Brain microvascular endothelial cell (primary cell): ENCODE data around the gene FRS3.

Source experiments
- DNase-seq: peaks from one replicate; pipeline ENCODE4 v3.0.0-alpha.2; 2020
- H3K27ac ChIP-seq: fragments of 250-450 bp; sonication (Bioruptor Pico); 2 replicates; pipeline ENCODE4 v1.5.1; 2020; ENCODE audit warnings: mild to moderate bottlenecking, moderate library complexity
- H3K27me3 ChIP-seq: fragments of 250-450 bp; sonication (Bioruptor Pico); replicated peaks from 2 replicates; pipeline ENCODE4 v1.5.1; 2020; ENCODE audit warnings: mild to moderate bottlenecking
- H3K36me3 ChIP-seq: fragments of 250-450 bp; sonication (Bioruptor Pico); replicated peaks from 2 replicates; pipeline ENCODE4 v1.5.1; 2020; ENCODE audit warnings: mild to moderate bottlenecking
- H3K4me3 ChIP-seq: 2 replicates; pipeline ENCODE4 v1.5.1; 2011; ENCODE audit warnings: low read depth, mild to moderate bottlenecking, control low read depth, low read length, moderate library complexity
- CTCF ChIP-seq: IDR thresholded peaks from 2 replicates; pipeline ENCODE4 v1.5.1; 2011; ENCODE audit warnings: low read depth, mild to moderate bottlenecking, moderate library complexity, low read length, control low read depth, inconsistent platforms; ENCODE audit errors: missing control alignments
- in situ Hi-C: cut with HindIII; loops from 2 replicates; pipeline ENCODE4 v1.10.0; 2017; ENCODE audit warnings: low sequenced_read_pairs, low pct_ligation_motif_present

FRS3 gene

GRCh38 chr6:41721414-41721813 lies 58.3 kb downstream of the FRS3 start:
- in situ Hi-C loops: no loop called here
- H3K36me3 ChIP-seq: no peaks in the 10 kb centered on the region
- H3K4me3 ChIP-seq: no peak overlapping the region
- DNase-seq: no peak
- H3K27me3 ChIP-seq: no peaks in the 10 kb centered on the region
- no peak overlapping the region for H3K27ac ChIP-seq
- no peak for TF ChIP-seq CTCF

- no peak for TF ChIP-seq CTCF
- no peak for DNase-seq
- no peaks in the 10 kb centered on the region for H3K27me3 ChIP-seq
- H3K4me3 ChIP-seq: no peak overlapping the region
- in situ Hi-C loops: no loop called here
- H3K36me3 ChIP-seq: no peaks in the 10 kb centered on the region
- H3K27ac ChIP-seq: no peak overlapping the region
These were observed 58.9 kb downstream of the FRS3 start for GRCh38 chr6:41720783-41721182.

- Histone ChIP-seq H3K36me3 (no peaks in the 10 kb centered on the region), H3K27me3 (no peaks in the 10 kb centered on the region), H3K4me3 (no peak overlapping the region), H3K27ac (no peak overlapping the region)
- in situ Hi-C loops: no loop called here
- no peak for DNase-seq
- no peak for TF ChIP-seq CTCF
These were observed 59.5 kb downstream of the FRS3 start for GRCh38 chr6:41720262-41720620.
